ENCODE results near the gene ADIG.

Gene ADIG

GRCh38 chr20:38602185-38602581 lies 21.2 kb downstream of the ADIG start:
- no peak for DNase-seq

- DNase-seq = no peak
Measured at GRCh38 chr20:38603286-38603685, 22.3 kb downstream of the ADIG start.

GRCh38 chr20:38604873-38605303 lies 23.9 kb downstream of the ADIG start:
- no peak for DNase-seq

GRCh38 chr20:38607351-38607750 lies 26.4 kb downstream of the ADIG start:
- no peak for DNase-seq

- DNase-seq = no peak
Measured at GRCh38 chr20:38608188-38608587, 27.2 kb downstream of the ADIG start.

GRCh38 chr20:38609815-38610214 lies 28.8 kb downstream of the ADIG start:
- no peak for DNase-seq

- DNase-seq = no peak
Measured at GRCh38 chr20:38610521-38610920, 29.5 kb downstream of the ADIG start.

- DNase-seq = no peak
Measured at GRCh38 chr20:38612751-38613515, 31.9 kb downstream of the ADIG start.

- DNase-seq = no peak
Measured at GRCh38 chr20:38615283-38615682, 34.3 kb downstream of the ADIG start.

GRCh38 chr20:38616457-38616856 lies 35.5 kb downstream of the ADIG start:
- no peak for DNase-seq

GRCh38 chr20:38617011-38617829 lies 36.2 kb downstream of the ADIG start:
- no peak for DNase-seq

GRCh38 chr20:38617830-38618196 lies 36.8 kb downstream of the ADIG start:
- no peak for DNase-seq

GRCh38 chr20:38620441-38620840 lies 39.4 kb downstream of the ADIG start:
- no peak for DNase-seq

GRCh38 chr20:38623061-38623460 lies 42.1 kb downstream of the ADIG start:
- DNase-seq = no peak

- DNase-seq = no peak
Measured at GRCh38 chr20:38624084-38624483, 43.1 kb downstream of the ADIG start.

GRCh38 chr20:38625896-38626295 lies 44.9 kb downstream of the ADIG start:
- no peak for DNase-seq

GRCh38 chr20:38626921-38627659 lies 46.1 kb downstream of the ADIG start:
- no peak for DNase-seq

GRCh38 chr20:38628580-38629470 lies 47.8 kb downstream of the ADIG start:
- DNase-seq = no peak

- DNase-seq = no peak
Measured at GRCh38 chr20:38629979-38630378, 49.0 kb downstream of the ADIG start.

GRCh38 chr20:38630727-38631126 lies 49.7 kb downstream of the ADIG start:
- DNase-seq = no peak

- DNase-seq = no peak
Measured at GRCh38 chr20:38631155-38632022, 50.4 kb downstream of the ADIG start.

All from suppressor macrophage (primary cell).